Umbilical cord (tissue), 2 donors: ENCODE data around the gene BTBD17. TPM values are rescaled to one million over a fixed set of nuclear protein-coding genes. Genes with fewer than 3 reads are reported as not detected.

ENCODE experiments used
- DNase-seq: peaks from one replicate; pipeline ENCODE4 v3.0.0-alpha.2; 2015; ENCODE audit warnings: low spot score
- total RNA-seq: library from RNA; depleted of rRNA; stranded (reverse); fragments of >200 nt; gene quantifications from one replicate; pipeline ENCODE4 v1.2.3, GENCODE V29; 2014; ENCODE audit warnings: low replicate concordance; ENCODE audit not compliant: insufficient read depth

BTBD17 gene
- total RNA-seq, 1 donor from 2014 or later = not detected

GRCh38 chr17:74387365-74388218 is 25.9 kb upstream of the BTBD17 start:
- no peak for DNase-seq

GRCh38 chr17:74386386-74386785 is 24.7 kb upstream of the BTBD17 start:
- peak; percentile 87 for DNase-seq

GRCh38 chr17:74385201-74385600 is 23.5 kb upstream of the BTBD17 start:
- no peak for DNase-seq

GRCh38 chr17:74383141-74383540 is 21.5 kb upstream of the BTBD17 start:
- peak; percentile 79 for DNase-seq

GRCh38 chr17:74380959-74381808 is 19.5 kb upstream of the BTBD17 start:
- DNase-seq = no peak

- peak; percentile 69 for DNase-seq
These were observed 18.7 kb upstream of the BTBD17 start for GRCh38 chr17:74380086-74380958.

- DNase-seq = peak; percentile 93
These were observed 17.9 kb upstream of the BTBD17 start for GRCh38 chr17:74379495-74380085.

GRCh38 chr17:74374858-74375257 is 13.2 kb upstream of the BTBD17 start:
- no peak for DNase-seq

GRCh38 chr17:74373838-74374606 is 12.4 kb upstream of the BTBD17 start:
- no peak for DNase-seq

- no peak for DNase-seq
These were observed 10.8 kb upstream of the BTBD17 start for GRCh38 chr17:74372426-74372825.

GRCh38 chr17:74371653-74372147 is 10.0 kb upstream of the BTBD17 start:
- no peak for DNase-seq

GRCh38 chr17:74369665-74370490 is 8.2 kb upstream of the BTBD17 start:
- no peak for DNase-seq

- no peak for DNase-seq
These were observed 7.6 kb upstream of the BTBD17 start for GRCh38 chr17:74369221-74369620.

- DNase-seq = peak; percentile 65
These were observed 6.8 kb upstream of the BTBD17 start for GRCh38 chr17:74368341-74369081.

GRCh38 chr17:74367206-74367605 is 5.5 kb upstream of the BTBD17 start, which contains the start of gene GPR142:
Gene GPR142, plus strand, starts transcription at chr17:74367506. Its CDS starts 2,035 bp downstream, at chr17:74369541.
- DNase-seq = no peak

GRCh38 chr17:74362810-74363498 is 1.3 kb upstream of the BTBD17 start:
- DNase-seq = no peak

- DNase-seq = no peak
These were observed 369 bp upstream of the BTBD17 start for GRCh38 chr17:74362069-74362405.

GRCh38 chr17:74360899-74361229 is 804 bp downstream of the BTBD17 start:
- DNase-seq = no peak
